DLD1 (cell line): ENCODE results near the gene CSRP2.

Source experiments
- in situ Hi-C: cut with HindIII; loops from 2 replicates; pipeline ENCODE4 v1.10.0; 2017; ENCODE audit warnings: low sequenced_read_pairs

CSRP2 gene

DNA sequence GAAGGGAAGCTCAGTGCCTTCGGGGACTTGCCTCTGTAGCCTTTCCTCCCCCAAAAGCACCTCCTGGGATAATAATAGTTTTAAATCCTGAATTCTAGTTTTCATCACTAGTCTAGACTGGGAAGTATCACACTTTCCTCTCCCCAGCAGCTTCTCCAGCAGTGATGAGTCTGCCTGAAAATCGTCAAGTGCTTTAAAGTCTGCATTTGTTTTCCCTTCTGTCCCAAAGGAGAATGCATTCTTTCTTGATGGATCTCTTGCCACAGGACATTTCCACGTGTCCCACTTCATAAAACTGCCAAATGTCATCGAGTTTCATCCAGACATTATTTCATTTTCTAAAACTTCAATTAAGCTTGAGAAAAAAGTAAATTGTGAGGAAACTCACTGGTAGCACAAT is 15.0 kb downstream of the CSRP2 start:
- in situ Hi-C loops: no loop called here

DNA sequence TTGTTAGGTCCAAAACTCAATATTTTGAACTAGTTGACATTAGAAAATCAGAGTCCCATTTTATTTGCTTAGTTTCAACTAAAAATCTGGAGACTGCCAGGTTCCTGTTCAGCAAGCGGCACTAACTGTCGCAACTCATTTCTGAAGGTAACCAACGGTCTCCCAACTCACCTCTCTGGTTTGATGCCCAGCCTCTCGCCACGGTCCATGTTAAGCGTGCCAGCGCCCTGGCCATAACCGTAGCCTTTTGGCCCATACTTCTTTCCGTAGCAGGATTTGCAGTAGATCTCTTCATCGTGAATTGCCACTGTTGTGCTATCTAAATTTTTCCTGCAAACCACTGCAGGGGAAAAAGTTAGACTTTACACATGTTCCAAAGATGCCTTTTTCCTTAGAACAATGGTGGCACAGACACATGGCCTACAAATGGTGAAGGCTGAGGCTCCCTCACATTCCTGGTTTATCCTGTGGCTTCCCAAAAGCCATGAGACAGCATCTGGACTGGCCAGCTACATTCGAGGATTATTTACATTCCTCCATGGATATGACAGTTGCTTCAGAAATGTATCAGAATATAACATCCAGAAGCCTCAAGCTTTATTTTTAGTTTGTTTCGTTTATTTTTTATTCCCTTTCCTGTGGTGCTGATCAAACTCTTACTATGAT is 15.7 kb downstream of the CSRP2 start:
- in situ Hi-C loops: no loop called here

DNA sequence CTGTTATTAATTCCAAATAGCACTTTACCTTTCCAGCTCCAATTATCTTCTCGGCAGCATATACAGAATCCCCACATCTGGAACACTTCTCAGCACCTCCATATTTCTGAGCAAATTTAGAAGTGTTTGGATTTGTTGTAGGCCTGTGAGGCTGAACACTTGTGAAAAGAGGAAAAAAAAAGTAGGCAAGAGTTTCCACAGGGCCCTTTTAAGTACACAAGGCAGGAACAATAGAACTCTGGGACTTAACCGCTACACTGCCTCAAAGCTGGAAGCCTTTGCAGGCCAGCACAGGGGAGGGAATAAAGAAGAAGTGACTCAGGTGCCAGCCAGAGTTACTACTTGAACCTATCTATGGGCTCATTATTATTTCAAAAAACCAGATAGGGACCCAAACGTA is 18.6 kb downstream of the CSRP2 start:
- in situ Hi-C loops: no loop called here

DNA sequence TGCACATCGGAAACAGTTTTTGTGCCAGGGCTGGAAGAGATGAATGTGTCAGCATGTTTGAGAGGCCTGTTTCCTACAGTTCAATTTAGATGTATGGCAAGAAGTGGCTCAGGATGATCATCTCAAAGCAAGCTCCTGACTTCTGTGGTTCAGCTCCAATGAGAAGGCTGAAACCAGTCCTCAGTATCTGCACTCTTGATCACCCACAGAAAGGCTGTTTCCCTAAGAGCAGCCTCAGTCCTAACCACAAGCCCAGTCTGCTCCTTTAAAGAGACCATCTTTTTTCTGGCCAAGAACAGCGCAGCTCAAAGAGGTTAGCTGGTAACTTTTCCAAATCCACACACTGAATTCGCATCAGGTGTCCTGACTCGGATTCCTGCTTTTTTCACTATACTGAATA is 19.2 kb downstream of the CSRP2 start:
- in situ Hi-C loops: no loop called here

DNA sequence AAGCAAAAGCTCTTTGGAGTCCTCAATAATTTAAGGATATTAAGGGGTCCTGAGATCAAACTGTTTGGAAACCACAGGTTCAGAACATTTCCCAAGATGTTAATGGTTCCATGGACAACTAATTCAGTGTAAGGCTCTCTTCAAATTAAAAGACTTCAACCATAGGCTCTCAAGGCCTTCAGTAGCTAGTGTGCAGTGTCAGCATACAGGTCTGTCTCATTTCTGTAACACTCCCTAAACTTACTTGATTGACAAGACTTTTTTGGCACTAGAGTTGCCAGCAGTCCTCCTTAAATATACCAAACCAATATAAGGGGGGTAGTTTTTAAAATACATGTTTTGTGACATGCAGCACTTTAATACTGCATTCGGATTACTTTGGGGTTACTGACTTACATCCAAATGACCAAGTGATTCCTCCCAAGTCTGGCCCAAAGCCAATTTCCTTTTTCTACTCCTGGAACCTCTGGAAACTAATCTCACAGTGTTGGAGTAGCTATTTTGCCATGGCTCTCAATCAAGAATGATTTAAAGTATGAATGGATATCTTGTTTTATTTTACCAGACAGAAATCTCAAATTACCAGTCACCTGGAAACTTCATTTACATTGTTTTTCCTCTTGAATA is 22.7 kb downstream of the CSRP2 start:
- in situ Hi-C loops: no loop called here

DNA sequence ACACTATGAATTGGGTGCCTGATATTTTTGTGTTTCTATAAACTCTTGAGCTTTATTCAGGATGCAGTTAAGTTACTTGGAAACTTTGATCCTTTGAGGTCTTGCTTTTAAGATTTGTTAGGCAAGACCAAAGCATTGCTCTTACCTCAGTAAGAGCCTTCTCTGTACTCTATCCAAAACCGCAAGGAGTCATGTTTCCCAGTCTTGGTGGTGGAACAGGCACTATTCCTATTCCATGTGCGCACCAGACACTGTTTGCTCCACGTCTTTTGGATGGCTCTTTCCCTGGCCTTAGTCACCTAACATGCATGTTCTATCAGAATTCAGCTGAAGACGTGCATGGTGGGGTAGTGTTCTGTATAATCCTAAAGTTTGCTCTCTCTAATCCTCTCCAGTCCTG is 23.5 kb downstream of the CSRP2 start:
- in situ Hi-C loops: no loop called here

DNA sequence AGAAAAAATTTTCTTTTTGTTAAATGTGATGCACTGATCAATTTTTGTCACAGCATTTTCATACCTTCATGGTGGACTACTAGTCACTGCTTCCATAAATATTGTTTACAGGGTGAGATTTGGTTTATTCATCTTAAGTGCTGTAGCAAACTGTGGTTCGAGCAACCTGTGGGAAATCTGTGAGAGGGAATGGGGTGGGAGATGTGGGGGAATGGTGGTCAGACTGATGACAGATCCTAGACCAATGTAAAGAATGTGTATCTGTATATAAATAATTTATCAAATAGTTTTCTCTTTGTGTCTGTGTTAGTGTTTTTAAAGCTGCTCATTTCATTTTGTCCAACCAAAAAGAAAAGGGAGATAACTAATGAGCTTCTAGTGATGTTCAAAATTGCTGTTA is 26.7 kb downstream of the CSRP2 start:
- in situ Hi-C loops: no loop called here

DNA sequence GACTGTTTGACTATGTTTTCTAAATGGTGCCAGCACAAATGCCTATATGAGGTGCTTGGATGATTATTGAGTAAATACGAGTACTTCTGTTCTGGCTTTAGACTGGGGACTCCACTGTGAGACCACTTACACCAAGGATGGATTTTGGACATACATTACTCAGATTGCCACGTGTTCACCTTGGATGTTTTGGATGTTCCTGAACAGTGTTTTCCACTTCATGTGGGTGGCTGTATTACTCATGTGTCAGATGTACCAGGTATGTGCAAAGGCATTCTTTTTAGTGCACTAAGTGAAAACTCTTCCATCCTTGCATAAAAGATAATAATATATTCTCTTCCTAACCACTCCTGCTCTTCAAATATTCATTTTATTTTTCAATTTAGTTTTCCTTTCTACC is 30.7 kb downstream of the CSRP2 start:
- in situ Hi-C loops: no loop called here

DNA sequence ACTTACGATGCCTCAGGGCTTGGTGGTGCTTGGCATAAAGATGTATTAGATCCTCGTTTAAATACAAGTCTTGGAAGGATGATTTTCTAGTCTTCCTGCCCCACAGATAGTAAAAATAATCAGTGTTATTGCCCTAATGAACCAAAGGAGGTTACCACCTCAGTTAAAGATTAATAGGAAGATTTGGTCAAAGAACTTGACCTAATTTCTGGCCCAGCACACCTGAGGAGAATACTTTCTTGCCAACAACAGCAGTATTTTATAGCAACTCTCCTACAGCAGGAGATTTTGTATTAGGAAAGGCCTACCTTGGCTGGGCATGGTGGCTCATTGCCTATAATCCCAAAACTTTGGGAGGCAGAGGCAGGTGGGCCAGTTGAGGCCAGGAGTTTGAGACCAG is 31.6 kb downstream of the CSRP2 start:
- in situ Hi-C loops: no loop called here

DNA sequence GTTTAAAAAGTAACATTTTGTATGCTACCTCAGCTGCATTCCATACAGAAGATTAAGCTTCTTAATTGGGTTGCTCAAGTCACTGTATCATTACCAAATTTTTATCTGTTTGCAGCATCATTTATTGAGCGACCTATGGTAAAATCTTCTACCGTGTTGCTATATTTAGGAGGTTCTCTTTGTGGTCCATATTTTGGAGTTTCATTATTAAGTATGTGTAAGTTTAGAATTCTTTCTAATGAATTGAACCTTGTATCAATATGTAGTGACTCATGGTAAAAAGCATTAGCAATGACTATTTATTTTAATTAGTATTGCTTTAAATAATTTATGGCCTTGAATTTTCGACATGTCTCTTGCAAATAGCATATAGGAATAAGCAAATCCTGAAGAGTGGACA is 42.2 kb downstream of the CSRP2 start:
- in situ Hi-C loops: no loop called here

DNA sequence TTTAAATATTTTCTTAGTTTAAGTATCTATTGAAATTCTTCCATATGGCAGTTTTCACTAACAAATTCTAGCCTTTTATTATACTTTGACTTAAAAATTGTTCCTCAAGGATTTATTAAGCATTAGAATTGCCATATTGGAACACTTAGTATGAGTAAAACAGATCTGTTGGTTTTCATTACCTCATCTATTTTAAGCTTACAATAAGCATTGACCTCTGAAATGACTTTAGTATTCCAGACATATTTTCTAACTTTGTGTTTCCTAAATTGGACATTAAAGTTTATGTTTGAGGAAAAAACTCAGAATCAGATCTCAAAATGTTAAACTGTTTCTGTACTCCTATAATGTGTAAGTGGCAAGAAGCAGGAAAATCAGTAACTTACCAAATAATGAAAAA is 48.4 kb downstream of the CSRP2 start:
- in situ Hi-C loops: no loop called here

DNA sequence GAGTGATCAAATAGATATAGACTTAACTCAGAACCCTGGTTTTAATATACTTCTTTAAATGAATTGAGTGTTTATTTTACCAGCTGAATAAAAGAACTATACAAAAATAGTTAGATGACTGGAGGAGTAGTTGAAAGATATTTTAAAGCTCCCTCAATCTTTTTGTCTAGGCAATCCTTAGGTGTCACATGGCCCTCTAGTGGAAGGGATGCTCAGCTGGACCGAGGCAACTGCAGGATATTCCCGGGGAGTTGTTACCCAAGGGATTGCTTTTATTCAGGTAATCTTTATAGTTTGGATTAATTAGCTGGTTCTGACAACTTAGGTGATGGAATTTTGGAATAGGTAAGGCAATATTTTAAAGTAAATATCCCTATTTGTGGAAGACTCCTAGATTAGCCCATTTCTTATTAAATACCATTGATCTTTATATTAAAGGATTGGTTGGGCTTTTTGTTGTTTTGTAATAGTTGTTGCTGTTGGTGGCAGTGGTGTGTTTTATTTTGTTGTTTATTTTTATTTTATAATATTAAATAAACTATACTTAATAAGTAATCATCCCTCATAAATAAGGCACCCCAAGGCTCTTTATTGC is 57.8 kb downstream of the CSRP2 start:
- in situ Hi-C loops: no loop called here

DNA sequence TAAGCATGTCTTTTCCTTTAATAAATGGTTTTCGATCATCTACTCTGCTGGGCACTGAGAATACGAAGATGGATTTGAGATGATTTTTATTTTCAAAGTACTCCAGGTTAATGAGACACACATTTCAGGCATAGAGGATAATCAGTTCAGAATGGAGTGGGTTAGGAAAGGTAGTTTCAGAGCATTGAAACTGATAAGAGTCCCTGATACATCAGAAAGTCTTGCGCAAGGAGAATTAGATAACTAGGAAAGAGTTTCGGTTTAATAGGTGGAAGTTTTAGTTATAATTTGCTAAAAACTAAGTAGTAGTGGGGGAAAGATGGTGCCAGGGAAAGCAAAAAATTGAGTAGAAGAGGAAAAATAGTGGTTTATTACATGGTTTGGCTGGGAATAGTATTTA is 64.8 kb downstream of the CSRP2 start:
- in situ Hi-C loops: no loop called here

DNA sequence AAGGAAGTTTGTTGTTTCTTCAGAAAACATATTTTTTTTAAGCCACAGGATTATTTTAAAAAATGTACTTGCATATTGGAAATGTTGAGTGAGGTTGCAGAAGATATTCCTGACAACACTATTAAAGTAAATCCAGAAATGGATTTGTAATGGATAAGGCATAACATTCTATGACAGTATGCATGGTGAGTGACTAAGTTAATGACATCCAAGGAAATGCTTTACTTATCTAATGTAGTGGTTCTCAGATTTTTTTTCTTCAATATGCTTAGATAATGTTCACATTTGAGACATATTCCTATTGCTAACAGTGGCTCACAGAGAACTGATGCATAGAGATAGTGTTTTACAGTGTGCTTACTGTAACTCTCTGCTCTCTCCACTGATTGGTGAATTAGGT is 65.6 kb downstream of the CSRP2 start:
- in situ Hi-C loops: no loop called here

DNA sequence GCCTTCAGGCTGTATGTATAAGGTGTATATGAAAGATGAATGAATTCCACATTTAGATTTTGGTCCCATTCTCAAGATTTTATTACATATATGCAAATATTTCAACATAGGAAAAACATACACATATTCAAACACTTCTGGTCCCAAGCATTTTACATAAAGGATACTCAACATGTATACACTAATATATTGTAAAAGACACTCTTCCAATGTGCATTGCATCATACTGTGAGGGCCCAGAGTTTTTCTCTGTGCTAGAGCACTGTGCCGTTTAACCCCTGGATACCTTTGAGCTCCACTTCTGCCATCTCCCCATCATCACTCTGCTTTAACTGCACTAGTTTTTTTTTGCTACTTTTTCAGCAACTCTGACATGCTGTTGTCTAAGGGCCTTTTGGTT is 66.8 kb downstream of the CSRP2 start:
- in situ Hi-C loops: no loop called here

DNA sequence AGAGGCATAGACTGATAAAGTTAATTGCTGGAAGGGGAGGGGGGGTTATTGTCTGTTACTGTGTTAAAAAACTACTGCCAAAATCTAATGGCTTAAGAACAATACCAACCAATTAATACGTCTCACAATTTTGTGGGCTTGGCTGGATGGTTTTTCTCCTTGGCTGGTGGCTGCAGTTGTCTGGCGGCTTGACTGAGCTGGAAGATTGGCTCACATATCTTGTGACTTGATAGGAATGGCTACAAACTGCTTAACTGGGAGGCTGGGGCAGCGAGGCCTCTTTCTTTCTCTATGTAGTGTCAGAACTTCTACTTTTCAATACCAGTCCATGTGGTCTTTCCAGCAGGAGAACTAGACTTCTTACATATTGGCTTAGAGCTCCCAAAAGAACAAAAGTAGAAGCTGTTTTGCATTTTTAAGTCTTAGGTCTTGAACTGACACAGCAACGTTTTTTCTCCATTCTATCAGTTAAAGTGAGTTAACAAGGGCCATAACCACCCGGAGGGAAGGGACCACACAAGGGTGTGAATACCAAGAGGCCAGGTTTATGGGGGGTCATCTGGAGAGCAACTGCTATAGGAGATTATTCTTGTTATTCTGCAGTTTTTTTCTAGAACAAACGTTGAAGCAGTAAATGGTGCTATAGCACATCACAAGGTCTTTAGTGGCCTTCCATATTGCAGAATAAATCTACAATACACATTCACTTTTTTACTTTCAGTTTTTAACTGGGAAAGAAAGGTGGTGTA is 68.0 kb downstream of the CSRP2 start:
- in situ Hi-C loops: no loop called here
